GM12878 (cell line): ENCODE results near the gene RUFY2. TPM values are rescaled to one million over a fixed set of nuclear protein-coding genes. Genes with fewer than 3 reads are reported as not detected.

Experiments used
- DPF2 ChIP-seq: fragments of 450-650 bp; IDR thresholded peaks from 2 replicates; pipeline ENCODE4 v1.6.1; 2017; ENCODE audit warnings: mild to moderate bottlenecking
- ESRRA ChIP-seq: IDR thresholded peaks from 2 replicates; pipeline ENCODE4 v1.6.1; 2012; ENCODE audit warnings: mild to moderate bottlenecking, low read length, improper control_type of control experiment
- IKZF1 ChIP-seq: fragments of 450-650 bp; conservative IDR thresholded peaks from 2 replicates; pipeline ENCODE4 v1.6.1; 2017; ENCODE audit warnings: antibody characterized with exemption, mild to moderate bottlenecking
- MTA3 ChIP-seq: IDR thresholded peaks from 2 replicates; pipeline ENCODE4 v1.6.1; 2012; ENCODE audit warnings: low read length, inconsistent platforms, borderline replicate concordance
- NFYB ChIP-seq: IDR thresholded peaks from 2 replicates; pipeline ENCODE4 v1.6.1; 2011; ENCODE audit warnings: low read depth, mild to moderate bottlenecking, low read length, improper control_type of control experiment, moderate library complexity; ENCODE audit not compliant: insufficient read depth
- PRDM15 ChIP-seq: fragments of 450-650 bp; formaldehyde crosslinking; IDR thresholded peaks from 2 replicates; pipeline ENCODE4 v1.4.0; 2020; ENCODE audit warnings: mild to moderate bottlenecking, moderate library complexity
- RELA ChIP-seq: fragments of 450-650 bp; IDR thresholded peaks from 2 replicates; pipeline ENCODE4 v1.8.0; 2014; ENCODE audit warnings: borderline replicate concordance; ENCODE audit not compliant: partially characterized antibody
- RFX5 ChIP-seq: IDR thresholded peaks from 2 replicates; pipeline ENCODE4 v1.6.1; 2011; ENCODE audit warnings: low read depth, low read length, improper control_type of control experiment
- STAT3 ChIP-seq: IDR thresholded peaks from 2 replicates; pipeline ENCODE4 v1.6.1; 2011; ENCODE audit warnings: low read depth, low read length, improper control_type of control experiment
- ZNF592 ChIP-seq: fragments of 450-650 bp; IDR thresholded peaks from 2 replicates; pipeline ENCODE4 v1.6.1; 2017; ENCODE audit warnings: mild to moderate bottlenecking, moderate library complexity
- ZNF687 ChIP-seq: fragments of 450-650 bp; IDR thresholded peaks from 2 replicates; pipeline ENCODE4 v1.6.1; 2017; ENCODE audit warnings: mild to moderate bottlenecking, moderate library complexity
- polyA plus RNA-seq, 11 experiments: library from polyadenylated mRNA; depleted of rRNA in 4 of 11; unstranded in 6 of 11; stranded (reverse) in 5 of 11; fragments of >200 nt; fragmentation: Nextera tagmentation in 4 of 11; fragmentation: Illumina TruSeq in 1 of 11; extraction: Ambion mirVana in 4 of 11; extraction: Trizol in 1 of 11; gene quantifications; 1 replicate in 1 of 11; 2 replicates in 10 of 11; pipeline versions ENCODE4 v1.2.1 to v1.2.3, GENCODE V29; 2011 to 2016; ENCODE audit warnings: inconsistent platforms in 2 of 11, missing spikeins in 2 of 11, low read depth in 1 of 11
- total RNA-seq, 4 experiments: library from RNA; depleted of rRNA in 3 of 4; stranded (reverse); fragments of >200 nt in 3 of 4; fragmentation: Illumina TruSeq in 1 of 4; extraction: Trizol in 1 of 4; gene quantifications; 2 replicates each; pipeline versions ENCODE4 v1.2.1 to v1.2.3, GENCODE V29; 2013 to 2021

Gene RUFY2
- total and polyA plus RNA-seq, 10 of the 15 experiments (the other 5 are each of a cell fraction or from before 2014, with no cell fraction given) = 1.7 to 8.4 (median 5.8) TPM

GRCh38 chr10:68332259-68333057 lies 74.6 kb downstream of the RUFY2 start, which contains the start of gene PBLD (continued):
- TF ChIP-seq IKZF1 = peak; percentile 93
- no peak for TF ChIP-seq STAT3
- no peak for TF ChIP-seq ZNF687
- TF ChIP-seq DPF2 = no peak; the same call in 1 of the 2 replicates
- no peak for TF ChIP-seq RFX5
- no peak; the same call in 1 of the 2 replicates for TF ChIP-seq MTA3
- no peak for TF ChIP-seq PRDM15
- no peak for TF ChIP-seq NFYB
- no peak for TF ChIP-seq RELA
- no peak for TF ChIP-seq ESRRA
- TF ChIP-seq ZNF592 = no peak
